ENCODE measurements around the gene SLC4A4.

DNA sequence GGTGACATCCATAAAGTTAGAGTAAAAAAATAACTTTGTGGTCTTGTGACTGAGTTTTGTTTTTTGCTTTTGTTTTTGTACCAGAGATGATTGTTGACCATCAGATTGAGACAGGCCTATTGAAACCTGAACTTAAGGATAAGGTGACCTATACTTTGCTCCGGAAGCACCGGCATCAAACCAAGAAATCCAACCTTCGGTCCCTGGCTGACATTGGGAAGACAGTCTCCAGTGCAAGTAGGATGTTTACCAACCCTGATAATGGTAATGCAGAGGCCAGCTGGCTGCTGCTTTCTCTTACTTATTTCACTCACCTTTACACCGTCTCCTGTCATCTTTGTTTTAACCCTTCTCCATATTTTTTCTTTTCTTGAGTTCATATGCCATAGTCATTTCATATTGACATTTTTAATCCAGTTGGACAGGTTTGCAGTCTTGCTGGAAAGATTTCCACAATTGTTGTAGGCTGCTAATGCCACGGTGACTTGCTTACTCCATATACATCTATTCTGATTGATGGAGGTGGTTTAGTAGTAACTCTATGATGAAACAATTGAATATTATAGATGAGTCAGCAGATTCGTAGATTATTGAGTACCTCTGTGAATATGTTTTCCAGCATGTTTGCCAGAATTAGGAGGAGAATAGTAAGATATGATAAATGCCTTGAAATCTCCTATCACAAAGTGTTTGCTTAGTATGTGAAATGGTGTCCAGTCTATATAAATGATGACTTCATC lies 18.3 kb downstream of the SLC4A4 start:
- TF ChIP-seq CTCF (IDR thresholded peaks at IDR 0.05; ENCODE audit: insufficient read depth, low read depth, low read length) (no peak), EZH2 (IDR thresholded peaks at IDR 0.05; ENCODE audit: insufficient read depth, low read length) (no peak)
